MM.1S (cell line): Measurements from ENCODE around the gene LMNTD2.

Source experiments
- EZH2 ChIP-seq: fragments of 300-600 bp; sonication (generic); optimal IDR thresholded peaks from 2 replicates; pipeline ENCODE3; 2017; ENCODE audit warnings: low read depth, mild to moderate bottlenecking, antibody characterized with exemption, low read length, mixed read lengths
- TF ChIP-seq, protein P1 (sequence below): fragments of 300-600 bp; sonication (generic); IDR thresholded peaks from 2 replicates; pipeline ENCODE4 v1.5.1; 2016; ENCODE audit warnings: antibody characterized with exemption, low read length, mixed read lengths

DNA sequence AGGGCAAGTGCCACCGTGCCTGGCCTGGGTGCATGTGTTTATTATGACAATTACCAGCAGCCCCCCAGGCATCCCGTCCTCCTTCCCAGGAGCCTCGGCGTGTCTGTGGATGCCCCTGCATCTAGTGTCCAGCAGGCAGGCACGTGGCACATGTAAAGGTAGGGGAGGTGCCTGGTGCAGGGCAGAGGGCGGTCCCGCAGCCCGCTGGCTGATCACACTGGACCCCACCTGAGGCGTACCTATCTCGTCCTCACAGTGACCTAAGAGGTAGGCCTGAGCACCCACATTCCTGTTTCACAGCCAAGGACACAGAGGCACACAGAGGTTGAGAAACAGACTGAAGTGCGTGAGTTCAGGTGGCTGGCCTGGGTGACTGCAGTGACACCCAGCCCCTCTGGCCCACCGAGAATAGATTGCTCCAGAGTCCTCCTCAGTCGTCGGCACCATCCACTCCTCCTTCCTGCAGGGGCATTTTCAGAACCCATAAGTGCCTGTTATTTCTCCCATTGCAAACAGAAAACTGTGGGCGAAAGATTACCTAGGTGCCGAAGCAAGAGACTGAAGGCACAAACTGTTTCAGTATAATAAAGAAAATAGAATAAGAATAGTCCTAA, 12.7 kb upstream of the LMNTD2 start:
- TF ChIP-seq, protein P1, sequence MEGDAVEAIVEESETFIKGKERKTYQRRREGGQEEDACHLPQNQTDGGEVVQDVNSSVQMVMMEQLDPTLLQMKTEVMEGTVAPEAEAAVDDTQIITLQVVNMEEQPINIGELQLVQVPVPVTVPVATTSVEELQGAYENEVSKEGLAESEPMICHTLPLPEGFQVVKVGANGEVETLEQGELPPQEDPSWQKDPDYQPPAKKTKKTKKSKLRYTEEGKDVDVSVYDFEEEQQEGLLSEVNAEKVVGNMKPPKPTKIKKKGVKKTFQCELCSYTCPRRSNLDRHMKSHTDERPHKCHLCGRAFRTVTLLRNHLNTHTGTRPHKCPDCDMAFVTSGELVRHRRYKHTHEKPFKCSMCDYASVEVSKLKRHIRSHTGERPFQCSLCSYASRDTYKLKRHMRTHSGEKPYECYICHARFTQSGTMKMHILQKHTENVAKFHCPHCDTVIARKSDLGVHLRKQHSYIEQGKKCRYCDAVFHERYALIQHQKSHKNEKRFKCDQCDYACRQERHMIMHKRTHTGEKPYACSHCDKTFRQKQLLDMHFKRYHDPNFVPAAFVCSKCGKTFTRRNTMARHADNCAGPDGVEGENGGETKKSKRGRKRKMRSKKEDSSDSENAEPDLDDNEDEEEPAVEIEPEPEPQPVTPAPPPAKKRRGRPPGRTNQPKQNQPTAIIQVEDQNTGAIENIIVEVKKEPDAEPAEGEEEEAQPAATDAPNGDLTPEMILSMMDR = no peak
- TF ChIP-seq EZH2 = no peak
